HuH-7 (cell line): ENCODE data around the gene COL13A1.

Experiments used
- DNase-seq: peaks from one replicate; pipeline ENCODE4 v3.0.0; 2011; ENCODE audit warnings: low spot score

The COL13A1 gene

GRCh38 chr10:69801434-69802315 is at the start of gene COL13A1:
Gene COL13A1, plus strand, starts transcription at chr10:69801906. Its CDS starts 518 bp downstream, at chr10:69802424.
- peak; percentile 51 for DNase-seq

- DNase-seq: no peak
Observed at GRCh38 chr10:69752479-69752878, 49.2 kb upstream of the COL13A1 start.

- DNase-seq: no peak
Observed at GRCh38 chr10:69756279-69756678, 45.4 kb upstream of the COL13A1 start.

GRCh38 chr10:69757206-69757552 is 44.5 kb upstream of the COL13A1 start:
- no peak for DNase-seq

- no peak for DNase-seq
Observed at GRCh38 chr10:69757553-69758309, 44.0 kb upstream of the COL13A1 start.

- no peak for DNase-seq
Observed at GRCh38 chr10:69758310-69758728, 43.4 kb upstream of the COL13A1 start.

GRCh38 chr10:69759641-69760040 is 42.1 kb upstream of the COL13A1 start:
- no peak for DNase-seq

GRCh38 chr10:69760072-69760471 is 41.6 kb upstream of the COL13A1 start:
- DNase-seq: no peak

GRCh38 chr10:69761320-69761719 is 40.4 kb upstream of the COL13A1 start:
- DNase-seq: no peak

- no peak for DNase-seq
Observed at GRCh38 chr10:69766161-69766910, 35.4 kb upstream of the COL13A1 start.

GRCh38 chr10:69767793-69768192 is 33.9 kb upstream of the COL13A1 start:
- DNase-seq: no peak

GRCh38 chr10:69768386-69768785 is 33.3 kb upstream of the COL13A1 start:
- DNase-seq: no peak

GRCh38 chr10:69769395-69769992 is 32.2 kb upstream of the COL13A1 start:
- DNase-seq: no peak

- DNase-seq: no peak
Observed at GRCh38 chr10:69772933-69773704, 28.6 kb upstream of the COL13A1 start.

- DNase-seq: no peak
Observed at GRCh38 chr10:69774596-69774995, 27.1 kb upstream of the COL13A1 start.

GRCh38 chr10:69780077-69780476 is 21.6 kb upstream of the COL13A1 start:
- no peak for DNase-seq

- no peak for DNase-seq
Observed at GRCh38 chr10:69781576-69781975, 20.1 kb upstream of the COL13A1 start.

GRCh38 chr10:69783515-69783914 is 18.2 kb upstream of the COL13A1 start:
- DNase-seq: no peak

- DNase-seq: no peak
Observed at GRCh38 chr10:69786791-69787190, 14.9 kb upstream of the COL13A1 start.

GRCh38 chr10:69787681-69788080 is 14.0 kb upstream of the COL13A1 start:
- DNase-seq: no peak

- no peak for DNase-seq
Observed at GRCh38 chr10:69789164-69789576, 12.5 kb upstream of the COL13A1 start.
